ENCODE results near the gene DHCR24. TPM values are rescaled to one million over a fixed set of nuclear protein-coding genes. Genes with fewer than 3 reads are reported as not detected.

Gene DHCR24
- polyA plus RNA-seq, 2 of the 4 experiments (the other 2 are of a cell fraction): 29.9 to 33.3 TPM

- 38% methylated on average over 3 of the region's 6 CpGs for WGBS (ENCODE audit: missing lambda C conversion rate)
- Histone ChIP-seq H3K4me3 (no peak overlapping the region), H3K4me1 (peaks cover 14% of the 10 kb centered on the region; the same call in 2 of the 3 replicates), H3K9me3 (no peaks in the 10 kb centered on the region), H3K4me2 (no peak overlapping the region), H3K27ac (no peak overlapping the region)
- no peak for FAIRE-seq
- POLR2A ChIA-PET: no interaction called here
- ATAC-seq: no peak
- no peak for TF ChIP-seq ZNF302 (CRISPR knock-in tag; IDR thresholded peaks at IDR 0.05)
- TF ChIP-seq REST (IDR thresholded peaks at IDR 0.05): no peak
- TF ChIP-seq MAFK (IDR thresholded peaks at IDR 0.05; ENCODE audit: partially characterized antibody): no peak
- TF ChIP-seq EHF (CRISPR knock-in tag; IDR thresholded peaks at IDR 0.05): no peak
- no peak for TF ChIP-seq ZFP36 (IDR thresholded peaks at IDR 0.05; ENCODE audit: borderline replicate concordance, partially characterized antibody)
- TF ChIP-seq KDM1A (IDR thresholded peaks at IDR 0.05; ENCODE audit: low read depth): no peak
- TF ChIP-seq CBX2 (IDR thresholded peaks at IDR 0.05; ENCODE audit: borderline replicate concordance, low read depth): no peak
- TF ChIP-seq RAD21 (conservative IDR thresholded peaks at IDR 0.05 in 1 of 2, IDR thresholded peaks at IDR 0.05 in 1 of 2): no peak
- TF ChIP-seq PHF8 (IDR thresholded peaks at IDR 0.05; ENCODE audit: borderline replicate concordance, low read depth): no peak
- no peak for TF ChIP-seq CHD4 (IDR thresholded peaks at IDR 0.05; ENCODE audit: borderline replicate concordance)
- no peak for TF ChIP-seq GATA3 (IDR thresholded peaks at IDR 0.05; ENCODE audit: borderline replicate concordance)
- no peak for TF ChIP-seq CTCF (IDR thresholded peaks at IDR 0.05)
- no peak for TF ChIP-seq TFCP2L1 (CRISPR knock-in tag; IDR thresholded peaks at IDR 0.05)
- TF ChIP-seq NPAS2 (CRISPR knock-in tag; IDR thresholded peaks at IDR 0.05; ENCODE audit: borderline replicate concordance): no peak
- TF ChIP-seq CEBPB (IDR thresholded peaks at IDR 0.05): no peak
- no peak for TF ChIP-seq JUN (IDR thresholded peaks at IDR 0.05)
- no peak for TF ChIP-seq ZC3H11A (IDR thresholded peaks at IDR 0.05)
- TF ChIP-seq BHLHE40 (IDR thresholded peaks at IDR 0.05; ENCODE audit: low read depth, low read length): no peak
- no peak for TF ChIP-seq ELK1 (IDR thresholded peaks at IDR 0.05; ENCODE audit: low read depth, low read length)
- no peak for DNase-seq (ENCODE audit: low read depth in 1 of 2, low spot score in 1 of 2)
- CTCF ChIA-PET: no interaction called here
These were observed 82.4 kb downstream of the DHCR24 start for GRCh38 chr1:54804471-54805132.

- Histone ChIP-seq H3K9me3 (no peaks in the 10 kb centered on the region), H3K4me1 (peaks cover 11% of the 10 kb centered on the region; the same call in 2 of the 3 replicates), H3K4me2 (no peak overlapping the region), H3K4me3 (no peak overlapping the region), H3K27ac (no peak overlapping the region)
- WGBS (ENCODE audit: missing lambda C conversion rate): 55% methylated on average over 4 of the region's 4 CpGs
- no peak for DNase-seq (ENCODE audit: low read depth in 1 of 2, low spot score in 1 of 2)
- TF ChIP-seq EHMT2 (IDR thresholded peaks at IDR 0.05; ENCODE audit: low read depth): no peak
- peak; percentile 30; the same call in 1 of the 2 replicates for TF ChIP-seq REST (IDR thresholded peaks at IDR 0.05)
- no peak for ATAC-seq
- POLR2A ChIA-PET: no interaction called here
- no peak for FAIRE-seq
- CTCF ChIA-PET: no interaction called here
These were observed 83.1 kb downstream of the DHCR24 start for GRCh38 chr1:54803761-54804470.

All from A549 (cell line).